Measurements from ENCODE around the gene GOLGA7B.

- TF ChIP-seq POLR2A (IDR thresholded peaks at IDR 0.05), result no peak
- TF ChIP-seq, protein P1, sequence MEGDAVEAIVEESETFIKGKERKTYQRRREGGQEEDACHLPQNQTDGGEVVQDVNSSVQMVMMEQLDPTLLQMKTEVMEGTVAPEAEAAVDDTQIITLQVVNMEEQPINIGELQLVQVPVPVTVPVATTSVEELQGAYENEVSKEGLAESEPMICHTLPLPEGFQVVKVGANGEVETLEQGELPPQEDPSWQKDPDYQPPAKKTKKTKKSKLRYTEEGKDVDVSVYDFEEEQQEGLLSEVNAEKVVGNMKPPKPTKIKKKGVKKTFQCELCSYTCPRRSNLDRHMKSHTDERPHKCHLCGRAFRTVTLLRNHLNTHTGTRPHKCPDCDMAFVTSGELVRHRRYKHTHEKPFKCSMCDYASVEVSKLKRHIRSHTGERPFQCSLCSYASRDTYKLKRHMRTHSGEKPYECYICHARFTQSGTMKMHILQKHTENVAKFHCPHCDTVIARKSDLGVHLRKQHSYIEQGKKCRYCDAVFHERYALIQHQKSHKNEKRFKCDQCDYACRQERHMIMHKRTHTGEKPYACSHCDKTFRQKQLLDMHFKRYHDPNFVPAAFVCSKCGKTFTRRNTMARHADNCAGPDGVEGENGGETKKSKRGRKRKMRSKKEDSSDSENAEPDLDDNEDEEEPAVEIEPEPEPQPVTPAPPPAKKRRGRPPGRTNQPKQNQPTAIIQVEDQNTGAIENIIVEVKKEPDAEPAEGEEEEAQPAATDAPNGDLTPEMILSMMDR (IDR thresholded peaks at IDR 0.05), result no peak
These were observed 53.7 kb downstream of the GOLGA7B start for GRCh38 chr10:97903128-97904017.
